Measurements from ENCODE around the gene MRPL24. TPM values are rescaled to one million over a fixed set of nuclear protein-coding genes. Genes with fewer than 3 reads are reported as not detected.

Gene MRPL24
- total and polyA plus RNA-seq, 2 of the 13 experiments (the other 11 are each of a cell fraction or from before 2014, with no cell fraction given) = 38.1 to 42.9 TPM

DNA sequence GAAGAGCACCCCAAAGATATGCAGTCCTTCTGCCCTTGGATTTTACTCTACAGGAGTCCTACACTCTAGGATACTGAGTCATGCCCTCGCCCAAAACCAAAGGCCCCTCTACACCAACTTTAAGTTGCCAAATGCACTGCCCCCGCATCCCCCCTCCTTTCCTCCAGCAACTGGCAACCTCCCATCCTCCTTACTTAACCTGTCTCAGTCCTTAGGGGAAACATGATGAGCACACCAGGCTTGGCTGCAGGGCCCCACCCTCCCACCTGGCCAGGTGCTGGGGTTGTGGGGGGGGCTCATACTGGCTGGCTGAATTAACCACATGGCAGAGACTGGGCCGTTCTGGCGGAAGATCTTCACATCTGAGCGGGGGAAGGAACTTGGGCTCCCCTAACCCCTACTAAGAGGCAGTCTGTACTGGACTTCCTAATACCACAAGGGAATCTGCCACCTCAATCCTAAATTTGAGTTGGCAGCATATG, 9.3 kb upstream of the MRPL24 start:
- no TSS peak for BruUV-seq (replicated peaks)
- intact Hi-C loops (cut with micrococcal nuclease; ENCODE audit: unreplicated experiment) = no loop called here
- peaks cover 2 to 5% of the 10 kb centered on the region in 2 experiments; a peak in 3 of 5 replicates for H3K36me3 ChIP-seq (replicated peaks in 1 of 2; ENCODE audit: control insufficient read depth in 1 of 2, insufficient read depth in 2 of 2, low read length in 2 of 2)
- ATAC-seq (no peak), DNase-seq (ENCODE audit: low spot score) (no peak), FAIRE-seq (no peak)
- in situ Hi-C loops (cut with HindIII; ENCODE audit: extremely low pct_ligation_motif_present, low pct_unique_long_range_greater_than_20kb) = no loop called here
- H3K4me3 ChIP-seq (replicated peaks in 1 of 3; ENCODE audit: insufficient read depth in 1 of 3, low read depth in 2 of 3, low read length in 3 of 3) = peak overlapping the region; percentile 87 to 90 (median 88)
- peak overlapping the region; percentile 98 for H3K4me2 ChIP-seq (ENCODE audit: low read depth, low read length)
- peaks cover 53% of the 10 kb centered on the region for H3K4me1 ChIP-seq (ENCODE audit: insufficient read depth, low read length)
- no peak overlapping the region for H2AFZ ChIP-seq (ENCODE audit: low read length)
- H3K79me2 ChIP-seq (ENCODE audit: insufficient read depth, low read length) = peaks cover 68% of the 10 kb centered on the region
- ChIA-PET CTCF (ENCODE audit: low intra/inter-chr PET ratio, low total read pairs) (no interaction called here), POLR2A (interaction anchor here (1.3 to 4.5 kb wide), 4 partner anchors 9 to 23 kb away, joined by 18 to 67 read pairs (median 60); partner anchors contain the start of genes ISG20L2, METTL25B, MRPL24 and PRCC)
- no peaks in the 10 kb centered on the region; a peak in 1 of 5 replicates for H3K27me3 ChIP-seq (ENCODE audit: control insufficient read depth in 1 of 2, insufficient read depth in 2 of 2, low read length in 2 of 2)
- peaks cover 13% of the 10 kb centered on the region for H4K20me1 ChIP-seq (ENCODE audit: insufficient read depth, low read length)
- WGBS (ENCODE audit: low lambda C conversion rate) = 0% methylated on average over 2 of the region's 5 CpGs
- no peaks in the 10 kb centered on the region for H3K9me3 ChIP-seq (ENCODE audit: low read length)
- H3K9ac ChIP-seq (ENCODE audit: insufficient read depth, low read depth, low read length) = peak overlapping the region; percentile 95
- H3K27ac ChIP-seq (ENCODE audit: extremely low read length, insufficient read depth, low read length) = peak overlapping the region; percentile 100
- TF ChIP-seq, protein P1, sequence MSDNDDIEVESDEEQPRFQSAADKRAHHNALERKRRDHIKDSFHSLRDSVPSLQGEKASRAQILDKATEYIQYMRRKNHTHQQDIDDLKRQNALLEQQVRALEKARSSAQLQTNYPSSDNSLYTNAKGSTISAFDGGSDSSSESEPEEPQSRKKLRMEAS (IDR thresholded peaks at IDR 0.05) = peak; percentile 21; the same call in 1 of the 2 replicates
- no peak for TF ChIP-seq ZSCAN12 (CRISPR knock-in tag; IDR thresholded peaks at IDR 0.05)
- no peak for TF ChIP-seq ZNF773 (CRISPR knock-in tag; IDR thresholded peaks at IDR 0.05; ENCODE audit: borderline replicate concordance)
- TF ChIP-seq FOSL1 (CRISPR knock-in tag; IDR thresholded peaks at IDR 0.05; ENCODE audit: borderline replicate concordance) = no peak
- TF ChIP-seq MIER3 (CRISPR knock-in tag; IDR thresholded peaks at IDR 0.05; ENCODE audit: borderline replicate concordance) = no peak
- TF ChIP-seq, protein P2, sequence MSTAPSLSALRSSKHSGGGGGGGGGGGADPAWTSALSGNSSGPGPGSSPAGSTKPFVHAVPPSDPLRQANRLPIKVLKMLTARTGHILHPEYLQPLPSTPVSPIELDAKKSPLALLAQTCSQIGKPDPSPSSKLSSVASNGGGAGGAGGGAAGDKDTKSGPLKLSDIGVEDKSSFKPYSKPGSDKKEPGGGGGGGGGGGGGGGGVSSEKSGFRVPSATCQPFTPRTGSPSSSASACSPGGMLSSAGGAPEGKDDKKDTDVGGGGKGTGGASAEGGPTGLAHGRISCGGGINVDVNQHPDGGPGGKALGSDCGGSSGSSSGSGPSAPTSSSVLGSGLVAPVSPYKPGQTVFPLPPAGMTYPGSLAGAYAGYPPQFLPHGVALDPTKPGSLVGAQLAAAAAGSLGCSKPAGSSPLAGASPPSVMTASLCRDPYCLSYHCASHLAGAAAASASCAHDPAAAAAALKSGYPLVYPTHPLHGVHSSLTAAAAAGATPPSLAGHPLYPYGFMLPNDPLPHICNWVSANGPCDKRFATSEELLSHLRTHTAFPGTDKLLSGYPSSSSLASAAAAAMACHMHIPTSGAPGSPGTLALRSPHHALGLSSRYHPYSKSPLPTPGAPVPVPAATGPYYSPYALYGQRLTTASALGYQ (CRISPR knock-in tag; IDR thresholded peaks at IDR 0.05) = no peak
- TF ChIP-seq HOXA5 (CRISPR knock-in tag; IDR thresholded peaks at IDR 0.05) = no peak
- no peak for TF ChIP-seq ZNF615 (CRISPR knock-in tag; IDR thresholded peaks at IDR 0.05; ENCODE audit: borderline replicate concordance)
- TF ChIP-seq, protein P3, sequence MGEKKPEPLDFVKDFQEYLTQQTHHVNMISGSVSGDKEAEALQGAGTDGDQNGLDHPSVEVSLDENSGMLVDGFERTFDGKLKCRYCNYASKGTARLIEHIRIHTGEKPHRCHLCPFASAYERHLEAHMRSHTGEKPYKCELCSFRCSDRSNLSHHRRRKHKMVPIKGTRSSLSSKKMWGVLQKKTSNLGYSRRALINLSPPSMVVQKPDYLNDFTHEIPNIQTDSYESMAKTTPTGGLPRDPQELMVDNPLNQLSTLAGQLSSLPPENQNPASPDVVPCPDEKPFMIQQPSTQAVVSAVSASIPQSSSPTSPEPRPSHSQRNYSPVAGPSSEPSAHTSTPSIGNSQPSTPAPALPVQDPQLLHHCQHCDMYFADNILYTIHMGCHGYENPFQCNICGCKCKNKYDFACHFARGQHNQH (CRISPR knock-in tag; IDR thresholded peaks at IDR 0.05) = no peak
- TF ChIP-seq GATAD2A (CRISPR knock-in tag; IDR thresholded peaks at IDR 0.05) = no peak
- TF ChIP-seq, protein P4, sequence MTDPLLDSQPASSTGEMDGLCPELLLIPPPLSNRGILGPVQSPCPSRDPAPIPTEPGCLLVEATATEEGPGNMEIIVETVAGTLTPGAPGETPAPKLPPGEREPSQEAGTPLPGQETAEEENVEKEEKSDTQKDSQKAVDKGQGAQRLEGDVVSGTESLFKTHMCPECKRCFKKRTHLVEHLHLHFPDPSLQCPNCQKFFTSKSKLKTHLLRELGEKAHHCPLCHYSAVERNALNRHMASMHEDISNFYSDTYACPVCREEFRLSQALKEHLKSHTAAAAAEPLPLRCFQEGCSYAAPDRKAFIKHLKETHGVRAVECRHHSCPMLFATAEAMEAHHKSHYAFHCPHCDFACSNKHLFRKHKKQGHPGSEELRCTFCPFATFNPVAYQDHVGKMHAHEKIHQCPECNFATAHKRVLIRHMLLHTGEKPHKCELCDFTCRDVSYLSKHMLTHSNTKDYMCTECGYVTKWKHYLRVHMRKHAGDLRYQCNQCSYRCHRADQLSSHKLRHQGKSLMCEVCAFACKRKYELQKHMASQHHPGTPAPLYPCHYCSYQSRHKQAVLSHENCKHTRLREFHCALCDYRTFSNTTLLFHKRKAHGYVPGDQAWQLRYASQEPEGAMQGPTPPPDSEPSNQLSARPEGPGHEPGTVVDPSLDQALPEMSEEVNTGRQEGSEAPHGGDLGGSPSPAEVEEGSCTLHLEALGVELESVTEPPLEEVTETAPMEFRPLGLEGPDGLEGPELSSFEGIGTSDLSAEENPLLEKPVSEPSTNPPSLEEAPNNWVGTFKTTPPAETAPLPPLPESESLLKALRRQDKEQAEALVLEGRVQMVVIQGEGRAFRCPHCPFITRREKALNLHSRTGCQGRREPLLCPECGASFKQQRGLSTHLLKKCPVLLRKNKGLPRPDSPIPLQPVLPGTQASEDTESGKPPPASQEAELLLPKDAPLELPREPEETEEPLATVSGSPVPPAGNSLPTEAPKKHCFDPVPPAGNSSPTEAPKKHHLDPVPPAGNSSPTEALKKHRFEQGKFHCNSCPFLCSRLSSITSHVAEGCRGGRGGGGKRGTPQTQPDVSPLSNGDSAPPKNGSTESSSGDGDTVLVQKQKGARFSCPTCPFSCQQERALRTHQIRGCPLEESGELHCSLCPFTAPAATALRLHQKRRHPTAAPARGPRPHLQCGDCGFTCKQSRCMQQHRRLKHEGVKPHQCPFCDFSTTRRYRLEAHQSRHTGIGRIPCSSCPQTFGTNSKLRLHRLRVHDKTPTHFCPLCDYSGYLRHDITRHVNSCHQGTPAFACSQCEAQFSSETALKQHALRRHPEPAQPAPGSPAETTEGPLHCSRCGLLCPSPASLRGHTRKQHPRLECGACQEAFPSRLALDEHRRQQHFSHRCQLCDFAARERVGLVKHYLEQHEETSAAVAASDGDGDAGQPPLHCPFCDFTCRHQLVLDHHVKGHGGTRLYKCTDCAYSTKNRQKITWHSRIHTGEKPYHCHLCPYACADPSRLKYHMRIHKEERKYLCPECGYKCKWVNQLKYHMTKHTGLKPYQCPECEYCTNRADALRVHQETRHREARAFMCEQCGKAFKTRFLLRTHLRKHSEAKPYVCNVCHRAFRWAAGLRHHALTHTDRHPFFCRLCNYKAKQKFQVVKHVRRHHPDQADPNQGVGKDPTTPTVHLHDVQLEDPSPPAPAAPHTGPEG (CRISPR knock-in tag; IDR thresholded peaks at IDR 0.05) = no peak

Measured in HepG2 (cell line).